ENCODE measurements around the gene IDS.

- TF ChIP-seq CTCF (IDR thresholded peaks at IDR 0.05) (no peak), FOXJ3 (CRISPR knock-in tag; IDR thresholded peaks at IDR 0.05; ENCODE audit: borderline replicate concordance) (no peak), NR2C2 (CRISPR knock-in tag; IDR thresholded peaks at IDR 0.05) (no peak), ZNF121 (CRISPR knock-in tag; IDR thresholded peaks at IDR 0.05) (no peak), FOXK1 (CRISPR knock-in tag; IDR thresholded peaks at IDR 0.05) (no peak), NR3C1 (CRISPR knock-in tag; conservative IDR thresholded peaks at IDR 0.05; ENCODE audit: low read depth) (no peak), ZNF512 (CRISPR knock-in tag; IDR thresholded peaks at IDR 0.05; ENCODE audit: borderline replicate concordance) (no peak)
- TF ChIP-seq, protein P1, sequence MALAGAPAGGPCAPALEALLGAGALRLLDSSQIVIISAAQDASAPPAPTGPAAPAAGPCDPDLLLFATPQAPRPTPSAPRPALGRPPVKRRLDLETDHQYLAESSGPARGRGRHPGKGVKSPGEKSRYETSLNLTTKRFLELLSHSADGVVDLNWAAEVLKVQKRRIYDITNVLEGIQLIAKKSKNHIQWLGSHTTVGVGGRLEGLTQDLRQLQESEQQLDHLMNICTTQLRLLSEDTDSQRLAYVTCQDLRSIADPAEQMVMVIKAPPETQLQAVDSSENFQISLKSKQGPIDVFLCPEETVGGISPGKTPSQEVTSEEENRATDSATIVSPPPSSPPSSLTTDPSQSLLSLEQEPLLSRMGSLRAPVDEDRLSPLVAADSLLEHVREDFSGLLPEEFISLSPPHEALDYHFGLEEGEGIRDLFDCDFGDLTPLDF (CRISPR knock-in tag; IDR thresholded peaks at IDR 0.05): no peak
- TF ChIP-seq, protein P2, sequence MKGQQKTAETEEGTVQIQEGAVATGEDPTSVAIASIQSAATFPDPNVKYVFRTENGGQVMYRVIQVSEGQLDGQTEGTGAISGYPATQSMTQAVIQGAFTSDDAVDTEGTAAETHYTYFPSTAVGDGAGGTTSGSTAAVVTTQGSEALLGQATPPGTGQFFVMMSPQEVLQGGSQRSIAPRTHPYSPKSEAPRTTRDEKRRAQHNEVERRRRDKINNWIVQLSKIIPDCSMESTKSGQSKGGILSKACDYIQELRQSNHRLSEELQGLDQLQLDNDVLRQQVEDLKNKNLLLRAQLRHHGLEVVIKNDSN (CRISPR knock-in tag; IDR thresholded peaks at IDR 0.05): no peak
- TF ChIP-seq, protein P3, sequence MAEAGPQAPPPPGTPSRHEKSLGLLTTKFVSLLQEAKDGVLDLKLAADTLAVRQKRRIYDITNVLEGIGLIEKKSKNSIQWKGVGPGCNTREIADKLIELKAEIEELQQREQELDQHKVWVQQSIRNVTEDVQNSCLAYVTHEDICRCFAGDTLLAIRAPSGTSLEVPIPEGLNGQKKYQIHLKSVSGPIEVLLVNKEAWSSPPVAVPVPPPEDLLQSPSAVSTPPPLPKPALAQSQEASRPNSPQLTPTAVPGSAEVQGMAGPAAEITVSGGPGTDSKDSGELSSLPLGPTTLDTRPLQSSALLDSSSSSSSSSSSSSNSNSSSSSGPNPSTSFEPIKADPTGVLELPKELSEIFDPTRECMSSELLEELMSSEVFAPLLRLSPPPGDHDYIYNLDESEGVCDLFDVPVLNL (CRISPR knock-in tag; IDR thresholded peaks at IDR 0.05; ENCODE audit: borderline replicate concordance, low read depth): no peak
- TF ChIP-seq, protein P4, sequence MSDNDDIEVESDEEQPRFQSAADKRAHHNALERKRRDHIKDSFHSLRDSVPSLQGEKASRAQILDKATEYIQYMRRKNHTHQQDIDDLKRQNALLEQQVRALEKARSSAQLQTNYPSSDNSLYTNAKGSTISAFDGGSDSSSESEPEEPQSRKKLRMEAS (CRISPR knock-in tag; IDR thresholded peaks at IDR 0.05): no peak
These were observed 71.7 kb downstream of the IDS start for GRCh38 chrX:149433451-149433850.
